Lung (tissue), 12 donors: ENCODE results near the gene SDF4. TPM values are rescaled to one million over a fixed set of nuclear protein-coding genes. Genes with fewer than 3 reads are reported as not detected.
A peak's percentile ranks its signal among the peaks of the same experiment; 100 is the strongest.

Experiments used
- ATAC-seq: fragments of 200-7000 bp; cut with Tn5 transposase; one replicate; pipeline ENCODE4 v1.9.1; 2020; ENCODE audit warnings: moderate number of reproducible peaks; ENCODE audit not compliant: insufficient read depth, low FRiP score
- DNase-seq, 3 donors: peaks; one replicate each; pipeline ENCODE4 v3.0.0-alpha.2; 2013 to 2017
- H3K27ac ChIP-seq, 2 donors: one replicate each; pipeline ENCODE4 v1.5.1; 2013; ENCODE audit warnings: mild to moderate bottlenecking in 2 of 2, moderate library complexity in 2 of 2, control low read depth in 1 of 2, inconsistent platforms in 1 of 2, low read depth in 1 of 2, low read length in 1 of 2
- H3K27me3 ChIP-seq, 3 donors: one replicate each; pipeline ENCODE4 v1.5.1; 2013; ENCODE audit warnings: low read length in 2 of 3; ENCODE audit not compliant: control insufficient read depth in 3 of 3, insufficient read depth in 3 of 3
- H3K36me3 ChIP-seq, 4 donors: one replicate each; pipeline ENCODE4 v1.5.1; 2013; ENCODE audit warnings: low read length in 4 of 4, mild to moderate bottlenecking in 1 of 4, moderate library complexity in 1 of 4; ENCODE audit not compliant: control insufficient read depth in 4 of 4, insufficient read depth in 4 of 4
- H3K4me1 ChIP-seq, 5 donors: one replicate each; pipeline ENCODE4 v1.5.1; 2013; ENCODE audit warnings: low read length in 5 of 5, mild to moderate bottlenecking in 2 of 5, moderate library complexity in 1 of 5; ENCODE audit not compliant: control insufficient read depth in 5 of 5, insufficient read depth in 5 of 5
- H3K4me3 ChIP-seq: one replicate; pipeline ENCODE4 v1.5.1; 2013; ENCODE audit warnings: mild to moderate bottlenecking, control low read depth, moderate library complexity
- H3K9ac ChIP-seq, 2 donors: one replicate each; pipeline ENCODE4 v1.5.1; 2013; ENCODE audit warnings: low read length in 2 of 2, control low read depth in 1 of 2; ENCODE audit not compliant: insufficient read depth in 1 of 2
- H3K9me3 ChIP-seq, 4 donors: one replicate each; pipeline ENCODE4 v1.5.1; 2013; ENCODE audit warnings: low read length in 3 of 4, mild to moderate bottlenecking in 1 of 4, moderate library complexity in 1 of 4; ENCODE audit not compliant: control insufficient read depth in 4 of 4, insufficient read depth in 3 of 4
- CTCF ChIP-seq: IDR thresholded peaks from 2 replicates; pipeline ENCODE4 v1.5.1; 2012; ENCODE audit warnings: mild to moderate bottlenecking; ENCODE audit errors: control extremely low read depth, extremely low read depth
- WGBS, 2 donors: extraction: QIAGEN DNeasy Blood & Tissue Kit; methylation state at CpG; one replicate each; pipeline ENCODE4 v1.1.7; 2013; 5-methylcytosine and 5-hydroxymethylcytosine counted together
- polyA plus RNA-seq, 2 donors: library from polyadenylated mRNA; stranded (reverse); fragments of 200-250 nt; gene quantifications; one replicate each; pipeline ENCODE4 v1.2.1, GENCODE V29; 2013
- total RNA-seq, 2 donors: library from RNA; depleted of rRNA in 1 of 2; stranded (reverse); fragments of >200 nt in 1 of 2; gene quantifications; one replicate each; pipeline ENCODE4 v1.2.1, GENCODE V29; 2014 to 2021
- donor health status: control.
- donor health status: control.
- donor health status: Bipolar disorder and iron deficiency.
- donor health status: healthy.
- donor health status: DM: yes; HTN: yes; CAD: no.

Gene SDF4
- total and polyA plus RNA-seq, 4 donors, result 65.7 to 189 (median 143) TPM

- H3K9me3 ChIP-seq, result peaks cover 0 to 12% (median 0%) of the 10 kb centered on the region in 4 donors
- H3K27ac ChIP-seq, result no peak overlapping the region
- peak in 1 of 3 donors; percentile 10 for DNase-seq
- peaks cover 0 to 12% (median 6%) of the 10 kb centered on the region in 3 donors for H3K27me3 ChIP-seq
- H3K36me3 ChIP-seq, result no peaks in the 10 kb centered on the region
- ATAC-seq, result no peak
- no peak for TF ChIP-seq CTCF
- no peak overlapping the region for H3K9ac ChIP-seq
- 93 to 95% methylated on average over 25 of the region's 25 CpGs for WGBS, 2 donors
- H3K4me3 ChIP-seq, result no peak overlapping the region
- peaks cover 0 to 6% (median 0%) of the 10 kb centered on the region in 5 donors for H3K4me1 ChIP-seq
Measured at GRCh38 chr1:1179346-1179982, 52.3 kb downstream of the SDF4 start.

- ATAC-seq (no peak), DNase-seq (peak in 1 of 3 donors; percentile 4)
- WGBS, 2 donors, result 93% methylated on average over 31 to 32 of the region's 32 CpGs
- H3K9ac ChIP-seq, result no peak overlapping the region
- H3K9me3 ChIP-seq, result peaks cover 0 to 13% (median 0%) of the 10 kb centered on the region in 4 donors
- H3K4me3 ChIP-seq, result no peak overlapping the region
- H3K36me3 ChIP-seq, result no peaks in the 10 kb centered on the region
- peaks cover 0 to 17% (median 6%) of the 10 kb centered on the region in 3 donors for H3K27me3 ChIP-seq
- no peak overlapping the region for H3K27ac ChIP-seq
- no peak for TF ChIP-seq CTCF
- peaks cover 0 to 6% (median 0%) of the 10 kb centered on the region in 5 donors for H3K4me1 ChIP-seq
Measured at GRCh38 chr1:1178794-1179331, 52.9 kb downstream of the SDF4 start.

GRCh38 chr1:1177452-1178206 lies 54.2 kb downstream of the SDF4 start:
- H3K27me3 ChIP-seq, result peaks cover 0 to 22% (median 10%) of the 10 kb centered on the region in 3 donors
- DNase-seq, result peak in 1 of 3 donors; percentile 6
- 88 to 89% methylated on average over 20 to 21 of the region's 21 CpGs for WGBS, 2 donors

More at GRCh38 chr1:1177452-1178206, 54.2 kb downstream of the SDF4 start:
- Histone ChIP-seq H3K36me3 (no peaks in the 10 kb centered on the region), H3K9ac (no peak overlapping the region), H3K27ac (no peak overlapping the region), H3K4me3 (no peak overlapping the region), H3K9me3 (peaks cover 0 to 13% (median 0%) of the 10 kb centered on the region in 4 donors), H3K4me1 (peaks cover 0 to 6% (median 0%) of the 10 kb centered on the region in 5 donors)
- ATAC-seq, result no peak
- no peak for TF ChIP-seq CTCF
